ENCODE results near the gene LRRC8D. TPM values are rescaled to one million over a fixed set of nuclear protein-coding genes. Genes with fewer than 3 reads are reported as not detected.

LRRC8D gene
- total RNA-seq, 1 experiment from 2014 or later = 19.6 TPM

- intact Hi-C loops (cut with micrococcal nuclease) = no loop called here
- no peak overlapping the region for H3K4me2 ChIP-seq (ENCODE audit: low read length)
- BruUV-seq (replicated peaks) = no TSS peak
- ATAC-seq = no peak
- no peaks in the 10 kb centered on the region for H3K9me3 ChIP-seq (ENCODE audit: low read length)
- no peaks in the 10 kb centered on the region for H3K27me3 ChIP-seq (ENCODE audit: low read length)
- POLR2A ChIA-PET (ENCODE audit: unreplicated experiment) = no interaction called here
- CTCF ChIA-PET = no interaction called here
- no peak for DNase-seq
- H3K9me2 ChIP-seq (replicated peaks; ENCODE audit: low read length) = no peaks in the 10 kb centered on the region
- no peaks in the 10 kb centered on the region for H3K79me2 ChIP-seq (ENCODE audit: low read length)
- no peaks in the 10 kb centered on the region for H3K4me1 ChIP-seq (ENCODE audit: insufficient read depth, low read length)
- peaks cover 15% of the 10 kb centered on the region for H3K36me3 ChIP-seq (ENCODE audit: low read depth, low read length)
- H3F3A ChIP-seq (ENCODE audit: low read length, unreplicated experiment) = no peaks in the 10 kb centered on the region
- TF ChIP-seq, protein P1, sequence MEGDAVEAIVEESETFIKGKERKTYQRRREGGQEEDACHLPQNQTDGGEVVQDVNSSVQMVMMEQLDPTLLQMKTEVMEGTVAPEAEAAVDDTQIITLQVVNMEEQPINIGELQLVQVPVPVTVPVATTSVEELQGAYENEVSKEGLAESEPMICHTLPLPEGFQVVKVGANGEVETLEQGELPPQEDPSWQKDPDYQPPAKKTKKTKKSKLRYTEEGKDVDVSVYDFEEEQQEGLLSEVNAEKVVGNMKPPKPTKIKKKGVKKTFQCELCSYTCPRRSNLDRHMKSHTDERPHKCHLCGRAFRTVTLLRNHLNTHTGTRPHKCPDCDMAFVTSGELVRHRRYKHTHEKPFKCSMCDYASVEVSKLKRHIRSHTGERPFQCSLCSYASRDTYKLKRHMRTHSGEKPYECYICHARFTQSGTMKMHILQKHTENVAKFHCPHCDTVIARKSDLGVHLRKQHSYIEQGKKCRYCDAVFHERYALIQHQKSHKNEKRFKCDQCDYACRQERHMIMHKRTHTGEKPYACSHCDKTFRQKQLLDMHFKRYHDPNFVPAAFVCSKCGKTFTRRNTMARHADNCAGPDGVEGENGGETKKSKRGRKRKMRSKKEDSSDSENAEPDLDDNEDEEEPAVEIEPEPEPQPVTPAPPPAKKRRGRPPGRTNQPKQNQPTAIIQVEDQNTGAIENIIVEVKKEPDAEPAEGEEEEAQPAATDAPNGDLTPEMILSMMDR (conservative IDR thresholded peaks at IDR 0.05; ENCODE audit: low read depth, low read length) = no peak
- TF ChIP-seq EZH2 (IDR thresholded peaks at IDR 0.05; ENCODE audit: low read length, unreplicated experiment) = no peak
- no peak overlapping the region for H3K4me3 ChIP-seq (ENCODE audit: low read length)
- no peak overlapping the region for H3K9ac ChIP-seq (ENCODE audit: low read length)
- H3K27ac ChIP-seq (ENCODE audit: low read length) = no peak overlapping the region
- no peaks in the 10 kb centered on the region for H4K20me1 ChIP-seq (ENCODE audit: low read length)
- no peak overlapping the region for H2AFZ ChIP-seq (ENCODE audit: low read length)
Measured at GRCh38 chr1:89930579-89930978, 109.7 kb downstream of the LRRC8D start.

DNA sequence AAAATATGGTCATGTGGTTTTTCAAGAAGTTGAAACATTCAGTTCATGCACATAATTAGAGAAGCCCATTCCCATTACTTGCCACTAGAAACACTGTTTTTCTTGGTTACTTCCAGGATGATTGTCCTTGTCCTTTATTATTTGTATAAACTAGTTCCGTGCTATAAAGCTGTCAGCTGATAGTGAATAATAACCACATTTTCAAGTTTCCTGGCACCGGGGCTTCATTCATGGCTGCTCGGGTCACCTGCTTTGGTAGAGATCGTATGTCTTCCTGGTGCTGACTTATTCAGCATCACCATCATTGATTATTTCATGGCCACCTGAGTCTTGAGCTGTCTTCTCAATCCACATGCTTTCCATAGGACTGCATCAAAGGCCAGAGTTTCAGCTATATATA is 111.1 kb downstream of the LRRC8D start:
- no peaks in the 10 kb centered on the region for H3K79me2 ChIP-seq (ENCODE audit: low read length)
- BruUV-seq (replicated peaks) = no TSS peak
- H3K4me3 ChIP-seq (ENCODE audit: low read length) = no peak overlapping the region
- ATAC-seq (no peak), DNase-seq (no peak)
- peaks cover 20% of the 10 kb centered on the region for H3K36me3 ChIP-seq (ENCODE audit: low read depth, low read length)
- no peak overlapping the region for H2AFZ ChIP-seq (ENCODE audit: low read length)
- intact Hi-C loops (cut with micrococcal nuclease) = no loop called here
- no peaks in the 10 kb centered on the region for H3K27me3 ChIP-seq (ENCODE audit: low read length)
- no peaks in the 10 kb centered on the region for H3K9me3 ChIP-seq (ENCODE audit: low read length)
- no peaks in the 10 kb centered on the region for H4K20me1 ChIP-seq (ENCODE audit: low read length)
- H3K4me1 ChIP-seq (ENCODE audit: insufficient read depth, low read length) = no peaks in the 10 kb centered on the region
- no peak overlapping the region for H3K4me2 ChIP-seq (ENCODE audit: low read length)
- H3K9ac ChIP-seq (ENCODE audit: low read length) = no peak overlapping the region
- H3F3A ChIP-seq (ENCODE audit: low read length, unreplicated experiment) = no peaks in the 10 kb centered on the region
- H3K27ac ChIP-seq (ENCODE audit: low read length) = no peak overlapping the region
- no peaks in the 10 kb centered on the region for H3K9me2 ChIP-seq (replicated peaks; ENCODE audit: low read length)
- TF ChIP-seq, protein P1 (conservative IDR thresholded peaks at IDR 0.05; ENCODE audit: low read depth, low read length) = no peak
- POLR2A ChIA-PET (ENCODE audit: unreplicated experiment) = no interaction called here
- CTCF ChIA-PET = no interaction called here

- no peak for ATAC-seq
- no peaks in the 10 kb centered on the region for H3K9me3 ChIP-seq (ENCODE audit: low read length)
- H3K27ac ChIP-seq (ENCODE audit: low read length) = no peak overlapping the region
- H3K4me3 ChIP-seq (ENCODE audit: low read length) = no peak overlapping the region
- H3K4me2 ChIP-seq (ENCODE audit: low read length) = no peak overlapping the region
- peaks cover 20% of the 10 kb centered on the region for H3K36me3 ChIP-seq (ENCODE audit: low read depth, low read length)
- intact Hi-C loops (cut with micrococcal nuclease) = no loop called here
- no peaks in the 10 kb centered on the region for H3K9me2 ChIP-seq (replicated peaks; ENCODE audit: low read length)
- H3K27me3 ChIP-seq (ENCODE audit: low read length) = no peaks in the 10 kb centered on the region
- CTCF ChIA-PET = no interaction called here
- no peak overlapping the region for H3K9ac ChIP-seq (ENCODE audit: low read length)
- no TSS peak for BruUV-seq (replicated peaks)
- H4K20me1 ChIP-seq (ENCODE audit: low read length) = no peaks in the 10 kb centered on the region
- H2AFZ ChIP-seq (ENCODE audit: low read length) = no peak overlapping the region
- no peak for TF ChIP-seq EZH2phosphoT487 (IDR thresholded peaks at IDR 0.05; ENCODE audit: borderline replicate concordance, low read length)
- no peak for TF ChIP-seq EZH2 (IDR thresholded peaks at IDR 0.05; ENCODE audit: low read length, unreplicated experiment)
- TF ChIP-seq, protein P1 (conservative IDR thresholded peaks at IDR 0.05; ENCODE audit: low read depth, low read length) = no peak
- H3F3A ChIP-seq (ENCODE audit: low read length, unreplicated experiment) = no peaks in the 10 kb centered on the region
- H3K79me2 ChIP-seq (ENCODE audit: low read length) = no peaks in the 10 kb centered on the region
- no peak for DNase-seq
- POLR2A ChIA-PET (ENCODE audit: unreplicated experiment) = no interaction called here
- H3K4me1 ChIP-seq (ENCODE audit: insufficient read depth, low read length) = no peaks in the 10 kb centered on the region
Measured at GRCh38 chr1:89932598-89933364, 111.9 kb downstream of the LRRC8D start.
